ENCODE data around the gene SHOX. TPM values are rescaled to one million over a fixed set of nuclear protein-coding genes. Genes with fewer than 3 reads are reported as not detected.

SHOX gene
- total RNA-seq, 1 experiment from 2014 or later: 0.24 TPM

- no peak overlapping the region for H3K4me2 ChIP-seq (ENCODE audit: insufficient read depth, insufficient read length, low read length)
- peaks cover 11 to 12% of the 10 kb centered on the region in 2 experiments for H3K4me1 Mint-ChIP-seq
- no peaks in the 10 kb centered on the region for H3K9me3 ChIP-seq (ENCODE audit: control insufficient read depth, low read depth, low read length)
Observed at GRCh38 chrX:700936-701335, 70.3 kb downstream of the SHOX start.

More at GRCh38 chrX:700936-701335, 70.3 kb downstream of the SHOX start:
- Mint-ChIP-seq H3K9me3 (peaks cover 14 to 21% of the 10 kb centered on the region in 2 experiments), H3K4me3 (no peak overlapping the region), H3K27ac (peak overlapping the region in 1 of 3 experiments; percentile 48; a peak in 1 of 7 replicates), H3K36me3 (ENCODE audit: insufficient read depth in 1 of 3, low read depth in 3 of 3) (peaks cover 2 to 20% (median 4%) of the 10 kb centered on the region in 3 experiments; a peak in 5 of 7 replicates), H3K27me3 (ENCODE audit: low read depth) (peaks cover 8% of the 10 kb centered on the region)
- Histone ChIP-seq H3K27me3 (ENCODE audit: insufficient read depth, low read length) (no peaks in the 10 kb centered on the region), H4K8ac (replicated peaks; ENCODE audit: insufficient read length, low read depth, low read length) (no peak overlapping the region), H3K14ac (ENCODE audit: insufficient read depth, low read length) (no peak overlapping the region), H3K4ac (ENCODE audit: low read depth, low read length) (no peak overlapping the region), H3K79me1 (ENCODE audit: insufficient read depth, low read depth, low read length, poor library complexity, severe bottlenecking) (no peaks in the 10 kb centered on the region), H3K18ac (ENCODE audit: insufficient read length, low read depth, low read length) (no peak overlapping the region), H3K23ac (ENCODE audit: insufficient read length, low read depth, low read length) (no peak overlapping the region), H2BK15ac (ENCODE audit: low read depth, low read length) (no peak overlapping the region), H3T11ph (ENCODE audit: low read length) (no peak overlapping the region), H4K91ac (ENCODE audit: insufficient read length, low read depth, low read length) (no peak overlapping the region), H2BK12ac (ENCODE audit: insufficient read length, low read depth, low read length) (no peak overlapping the region), H2BK120ac (ENCODE audit: low read depth, low read length, poor library complexity, severe bottlenecking) (no peak overlapping the region), H4K20me1 (ENCODE audit: control insufficient read depth, insufficient read depth, insufficient read length) (no peaks in the 10 kb centered on the region), H4K5ac (ENCODE audit: insufficient read length, low read depth, low read length) (no peak overlapping the region), H3K9ac (ENCODE audit: extremely low read depth, insufficient read length, low read length) (no peak overlapping the region), H3K4me1 (ENCODE audit: insufficient read depth, low read length) (no peaks in the 10 kb centered on the region; the same call in 1 of the 2 replicates), H3K79me2 (ENCODE audit: insufficient read depth, low read length) (no peaks in the 10 kb centered on the region), H2BK20ac (ENCODE audit: low read depth, low read length, poor library complexity, severe bottlenecking) (no peak overlapping the region), H3K56ac (ENCODE audit: insufficient read length, low read depth, low read length) (no peak overlapping the region), H3K23me2 (ENCODE audit: insufficient read length, low read depth, low read length, poor library complexity, severe bottlenecking) (no peaks in the 10 kb centered on the region), H2AK5ac (ENCODE audit: insufficient read length, low read length) (no peak overlapping the region), H2AFZ (ENCODE audit: low read length) (no peak overlapping the region), H3K27ac (ENCODE audit: insufficient read length, low read depth, low read length) (no peak overlapping the region), H2BK5ac (ENCODE audit: insufficient read length, low read length) (no peak overlapping the region)
- WGBS (ENCODE audit: extremely low coverage, insufficient read length, low lambda C conversion rate): no CpG with 5 or more reads among the region's 6 CpGs
- DNase-seq: no peak
- no peak for TF ChIP-seq CTCF (conservative IDR thresholded peaks at IDR 0.05)
